Urothelium cell line (cell line): Measurements from ENCODE around the gene IFNA21.
"Not testable (repeated sequence)": the region's sequence is repeated elsewhere in the genome, so short reads cannot be mapped to it uniquely, and the experiment has no call there.

Source experiments
- DNase-seq: peaks from one replicate; pipeline ENCODE4 v3.0.0; 2011; ENCODE audit warnings: low spot score, mixed read lengths
- FAIRE-seq: peaks from 2 replicates; lab custom pipeline; 2011; peaks lifted over from hg19 to GRCh38; lab: Jason Lieb, UNC

Gene IFNA21

GRCh38 chr9:21144603-21145002 is 21.9 kb downstream of the IFNA21 start:
- DNase-seq (no peak), FAIRE-seq (no peak)

GRCh38 chr9:21141427-21141882 is 25.0 kb downstream of the IFNA21 start, which contains the start of gene IFNW1:
Gene IFNW1, minus strand, starts transcription at chr9:21141832. Its CDS starts 262 bp downstream, at chr9:21141570.
- DNase-seq, result no peak
- no peak for FAIRE-seq

- DNase-seq (no peak), FAIRE-seq (no peak)
These were observed 29.4 kb downstream of the IFNA21 start for GRCh38 chr9:21137020-21137419.

- no peak for FAIRE-seq
- no peak for DNase-seq
These were observed 30.7 kb downstream of the IFNA21 start for GRCh38 chr9:21135736-21136135.

GRCh38 chr9:21128186-21128585 is 38.3 kb downstream of the IFNA21 start:
- not testable (repeated sequence) for FAIRE-seq, DNase-seq

GRCh38 chr9:21121595-21122251 is 44.7 kb downstream of the IFNA21 start:
- DNase-seq, result no peak
- no peak for FAIRE-seq

GRCh38 chr9:21121079-21121478 is 45.4 kb downstream of the IFNA21 start:
- FAIRE-seq, result no peak

GRCh38 chr9:21119093-21119770 is 47.2 kb downstream of the IFNA21 start:
- FAIRE-seq (no peak), DNase-seq (no peak)

More at GRCh38 chr9:21121079-21121478, 45.4 kb downstream of the IFNA21 start:
- no peak for DNase-seq
